GM06990 (cell line): ENCODE results near the gene CACNA1B.
A peak's percentile ranks its signal among the peaks of the same experiment; 100 is the strongest.
"Not testable (repeated sequence)": the region's sequence is repeated elsewhere in the genome, so short reads cannot be mapped to it uniquely, and the experiment has no call there.

Source experiments
- DNase-seq: peaks from one replicate; pipeline ENCODE4 v3.0.0-alpha.2; 2011; ENCODE audit not compliant: insufficient read length; ENCODE audit errors: extremely low read depth
- H3K27me3 ChIP-seq: replicated peaks from 2 replicates; pipeline ENCODE4 v1.6.0; 2011; ENCODE audit warnings: low read length; ENCODE audit not compliant: control insufficient read depth, insufficient read depth
- H3K36me3 ChIP-seq: 2 replicates; pipeline ENCODE4 v1.5.1; 2011; ENCODE audit warnings: low read length; ENCODE audit not compliant: control insufficient read depth, insufficient read depth
- H3K4me3 ChIP-seq: replicated peaks from 2 replicates; pipeline ENCODE4 v1.5.1; 2011; ENCODE audit warnings: low read depth, mild to moderate bottlenecking, control low read depth, low read length
- CTCF ChIP-seq: IDR thresholded peaks from 2 replicates; pipeline ENCODE4 v1.5.1; 2011; ENCODE audit warnings: low read length, control low read depth, mild to moderate bottlenecking, inconsistent platforms; ENCODE audit not compliant: insufficient read depth, poor library complexity, severe bottlenecking

The CACNA1B gene

DNA sequence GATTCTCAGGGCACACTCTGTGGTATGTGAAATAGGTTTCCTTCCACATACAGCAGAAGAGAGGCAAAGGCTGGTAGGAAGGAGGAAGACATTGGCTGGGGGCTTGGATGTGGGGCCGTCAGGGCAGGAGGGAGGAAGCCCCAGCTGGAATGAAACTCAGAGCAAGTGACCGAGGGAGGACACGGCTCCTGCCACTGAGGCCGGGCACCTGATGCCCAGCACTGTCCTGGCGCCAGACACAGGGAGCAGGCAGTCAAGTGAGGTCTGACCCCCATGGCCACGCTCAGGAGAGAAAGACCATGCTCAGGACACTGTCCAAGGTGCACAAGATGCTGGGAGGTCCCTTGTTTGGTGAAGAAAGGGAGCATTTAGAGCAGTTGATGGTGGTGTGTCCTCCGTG, 245.5 kb downstream of the CACNA1B start:
- TF ChIP-seq CTCF = no peak
- H3K36me3 ChIP-seq = no peaks in the 10 kb centered on the region
- H3K27me3 ChIP-seq = no peaks in the 10 kb centered on the region; the same call in 1 of the 2 replicates
- no peak for DNase-seq
- H3K4me3 ChIP-seq = no peak overlapping the region

DNA sequence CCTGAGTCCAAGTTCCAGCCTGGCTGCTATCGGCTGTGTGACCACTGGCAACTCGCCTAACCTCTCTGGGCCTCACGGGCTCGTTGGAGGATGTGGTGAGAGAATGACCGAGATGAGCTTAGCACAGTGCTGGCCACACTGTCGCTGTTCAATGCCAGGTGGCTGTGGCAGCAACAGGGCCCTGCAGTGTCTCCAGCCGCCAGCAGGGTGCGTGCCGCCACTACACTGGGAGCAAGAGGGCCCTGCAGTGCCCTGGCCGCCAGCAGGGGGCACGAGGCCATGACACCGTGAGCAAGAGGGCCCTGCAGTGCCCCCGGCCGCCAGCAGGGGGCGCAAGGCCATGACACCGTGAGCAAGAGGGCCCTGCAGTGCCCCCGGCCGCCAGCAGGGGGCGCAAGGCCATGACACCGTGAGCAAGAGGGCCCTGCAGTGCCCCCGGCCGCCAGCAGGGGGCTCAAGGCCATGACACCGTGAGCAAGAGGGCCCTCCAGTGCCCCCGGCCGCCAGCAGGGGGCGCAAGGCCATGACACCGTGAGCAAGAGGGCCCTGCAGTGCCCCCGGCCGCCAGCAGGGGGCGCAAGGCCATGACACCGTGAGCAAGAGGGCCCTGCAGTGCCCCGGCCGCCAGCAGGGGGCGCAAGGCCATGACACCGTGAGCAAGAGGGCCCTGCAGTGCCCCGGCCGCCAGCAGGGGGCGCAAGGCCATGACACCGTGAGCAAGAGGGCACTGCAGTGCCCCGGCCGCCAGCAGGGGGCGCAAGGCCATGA, 248.7 kb downstream of the CACNA1B start:
- not testable (repeated sequence) for H3K27me3 ChIP-seq, H3K4me3 ChIP-seq, H3K36me3 ChIP-seq
- TF ChIP-seq CTCF = peak; percentile 50
- peak; percentile 68 for DNase-seq

DNA sequence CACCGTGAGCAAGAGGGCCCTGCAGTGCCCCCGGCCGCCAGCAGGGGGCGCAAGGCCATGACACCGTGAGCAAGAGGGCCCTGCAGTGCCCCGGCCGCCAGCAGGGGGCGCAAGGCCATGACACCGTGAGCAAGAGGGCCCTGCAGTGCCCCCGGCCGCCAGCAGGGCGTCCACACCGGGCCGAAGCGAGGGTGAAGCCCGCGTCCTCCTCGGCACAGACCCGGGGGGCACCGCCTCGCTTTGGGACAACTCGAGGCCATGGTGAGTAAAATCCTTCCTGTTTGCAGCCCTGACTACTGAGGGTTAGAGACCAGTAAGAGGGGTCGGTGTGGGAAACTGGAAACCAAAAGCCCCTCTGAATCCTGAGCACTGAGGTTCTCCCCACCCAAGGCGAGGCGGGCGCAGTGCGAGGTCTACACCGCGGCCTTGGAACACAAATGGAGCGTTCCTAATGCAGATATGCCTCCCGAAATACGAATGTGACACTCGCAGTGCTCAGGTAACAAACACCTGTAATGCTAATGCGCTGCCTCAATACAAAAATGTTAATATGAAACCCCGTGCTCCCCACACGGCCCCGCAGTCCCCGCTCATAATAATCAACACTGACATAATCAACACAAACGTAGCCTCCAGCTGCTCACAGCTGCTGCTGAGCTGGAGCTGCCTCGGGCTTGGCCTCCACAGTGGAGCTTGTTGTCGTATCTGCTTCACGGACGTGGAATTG, 249.4 kb downstream of the CACNA1B start:
- TF ChIP-seq CTCF = peak; percentile 30
- H3K4me3 ChIP-seq, DNase-seq, H3K36me3 ChIP-seq, H3K27me3 ChIP-seq: not testable (repeated sequence)

GRCh38 chr9:138128027-138128426, 250.4 kb downstream of the CACNA1B start:
- not testable (repeated sequence) for H3K27me3 ChIP-seq, H3K4me3 ChIP-seq, DNase-seq, H3K36me3 ChIP-seq

DNA sequence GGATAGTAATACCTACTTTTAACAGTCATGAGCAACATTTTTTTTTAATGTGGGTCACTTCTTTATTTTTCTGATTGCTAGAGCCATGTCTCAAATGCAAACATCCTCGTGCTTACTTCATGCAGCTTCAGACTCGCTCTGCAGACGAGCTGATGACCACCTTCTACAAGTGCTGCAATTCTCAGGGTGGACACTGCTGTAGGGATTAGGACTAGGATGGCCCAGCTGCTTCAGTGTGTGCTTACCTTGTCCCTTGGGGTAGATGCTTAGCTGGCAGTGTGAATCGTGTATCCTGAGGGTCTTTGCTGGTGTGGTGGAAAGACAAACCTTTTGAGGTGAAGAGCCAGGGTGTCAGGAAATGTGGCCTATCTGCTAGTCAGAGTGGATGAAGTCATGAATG, 251.7 kb downstream of the CACNA1B start:
- DNase-seq, H3K27me3 ChIP-seq, H3K36me3 ChIP-seq, H3K4me3 ChIP-seq: not testable (repeated sequence)

DNA sequence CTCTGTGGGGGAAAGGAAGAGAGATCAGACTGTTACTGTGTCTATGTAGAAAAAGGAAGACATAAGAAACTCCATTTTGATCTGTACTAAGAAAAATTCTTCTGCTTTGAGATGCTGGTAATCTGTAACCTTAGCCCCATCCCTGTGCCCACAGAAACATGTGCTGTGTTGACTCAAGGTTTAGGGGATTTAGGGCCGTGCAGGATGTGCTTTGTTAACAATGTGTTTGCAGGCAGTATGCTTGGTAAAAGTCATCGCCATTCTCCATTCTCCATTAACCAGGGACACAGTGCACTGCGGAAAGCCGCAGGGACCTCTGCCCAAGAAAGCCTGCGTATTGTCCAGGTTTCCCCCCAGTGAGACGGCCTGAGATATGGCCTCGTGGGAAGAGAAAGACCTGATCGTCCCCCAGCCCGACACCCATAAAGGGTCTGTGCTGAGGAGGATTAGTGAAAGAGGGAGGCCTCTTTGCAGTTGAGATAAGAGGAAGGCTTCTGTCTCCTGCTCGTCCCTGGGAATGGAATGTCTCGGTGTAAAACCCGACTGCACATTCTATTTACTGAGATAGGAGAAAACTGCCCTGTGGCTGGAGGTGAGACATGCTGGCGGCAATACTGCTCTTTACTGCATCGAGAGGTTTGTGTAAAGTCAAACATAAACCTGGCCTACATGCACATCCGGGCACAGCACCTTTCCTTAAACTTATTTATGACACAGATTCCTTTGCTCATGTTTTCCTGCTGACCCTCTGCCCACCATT, 255.5 kb downstream of the CACNA1B start:
- not testable (repeated sequence) for H3K36me3 ChIP-seq, H3K4me3 ChIP-seq, H3K27me3 ChIP-seq, DNase-seq

DNA sequence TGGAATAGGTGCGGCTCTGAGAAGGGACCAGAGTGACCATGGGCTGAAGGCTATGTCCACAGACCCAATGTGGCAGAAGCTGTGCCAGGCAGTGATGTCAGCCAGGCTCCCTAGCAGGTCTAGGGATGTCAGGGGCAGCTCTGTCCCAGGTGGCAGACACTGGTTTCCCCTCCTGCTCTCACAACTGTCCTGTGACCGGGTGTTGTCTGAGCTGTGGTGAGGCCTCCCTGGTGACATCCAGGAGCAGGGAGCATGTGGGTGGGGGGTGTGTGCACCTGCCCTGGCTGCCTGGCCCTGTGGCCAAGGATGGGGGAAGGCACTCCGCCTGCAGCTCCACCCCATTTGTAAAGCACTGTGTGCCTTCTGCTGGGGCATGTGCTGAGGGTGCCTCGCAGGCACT, 257.0 kb downstream of the CACNA1B start:
- H3K4me3 ChIP-seq, H3K27me3 ChIP-seq, DNase-seq, H3K36me3 ChIP-seq: not testable (repeated sequence)

DNA sequence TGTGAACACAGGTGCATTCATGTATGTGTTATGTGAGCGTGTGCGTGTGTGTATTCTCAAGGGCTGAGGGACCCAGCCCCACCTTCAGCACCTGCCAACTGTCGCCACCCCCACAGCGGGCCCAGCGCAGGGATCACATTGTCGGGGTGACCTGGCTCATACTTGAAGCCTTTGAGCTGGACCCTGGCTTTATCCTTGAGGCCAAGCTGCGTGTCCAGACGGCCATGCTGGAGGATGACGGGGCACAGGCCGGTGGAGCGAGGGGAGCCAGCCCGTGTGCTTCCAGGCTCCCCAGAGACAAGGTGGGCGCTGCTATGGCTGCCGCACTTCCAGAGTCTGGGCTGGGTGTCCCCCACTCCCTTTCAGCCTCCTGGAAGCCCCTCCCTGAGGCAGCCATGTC, 261.5 kb downstream of the CACNA1B start:
- H3K27me3 ChIP-seq, DNase-seq, H3K4me3 ChIP-seq, H3K36me3 ChIP-seq: not testable (repeated sequence)

GRCh38 chr9:138140980-138141379, 263.4 kb downstream of the CACNA1B start:
- not testable (repeated sequence) for H3K4me3 ChIP-seq, H3K36me3 ChIP-seq, DNase-seq, H3K27me3 ChIP-seq

- not testable (repeated sequence) for H3K27me3 ChIP-seq, H3K4me3 ChIP-seq, H3K36me3 ChIP-seq, DNase-seq
Observed at GRCh38 chr9:138142528-138143244, 265.1 kb downstream of the CACNA1B start.
